CD4-positive, alpha-beta T cell treated with Interleukin-15 for 4 hours (primary cell): ENCODE data around the gene THUMPD1.
A peak's percentile ranks its signal among the peaks of the same experiment; 100 is the strongest.
"Not testable (repeated sequence)": the region's sequence is repeated elsewhere in the genome, so short reads cannot be mapped to it uniquely, and the experiment has no call there.

Experiments
- DNase-seq: peaks from one replicate; pipeline ENCODE4 v3.0.0-alpha.2; 2020; ENCODE audit warnings: low spot score

The THUMPD1 gene

GRCh38 chr16:20749474-20749873 lies 7.9 kb upstream of the THUMPD1 start:
- no peak for DNase-seq

DNA sequence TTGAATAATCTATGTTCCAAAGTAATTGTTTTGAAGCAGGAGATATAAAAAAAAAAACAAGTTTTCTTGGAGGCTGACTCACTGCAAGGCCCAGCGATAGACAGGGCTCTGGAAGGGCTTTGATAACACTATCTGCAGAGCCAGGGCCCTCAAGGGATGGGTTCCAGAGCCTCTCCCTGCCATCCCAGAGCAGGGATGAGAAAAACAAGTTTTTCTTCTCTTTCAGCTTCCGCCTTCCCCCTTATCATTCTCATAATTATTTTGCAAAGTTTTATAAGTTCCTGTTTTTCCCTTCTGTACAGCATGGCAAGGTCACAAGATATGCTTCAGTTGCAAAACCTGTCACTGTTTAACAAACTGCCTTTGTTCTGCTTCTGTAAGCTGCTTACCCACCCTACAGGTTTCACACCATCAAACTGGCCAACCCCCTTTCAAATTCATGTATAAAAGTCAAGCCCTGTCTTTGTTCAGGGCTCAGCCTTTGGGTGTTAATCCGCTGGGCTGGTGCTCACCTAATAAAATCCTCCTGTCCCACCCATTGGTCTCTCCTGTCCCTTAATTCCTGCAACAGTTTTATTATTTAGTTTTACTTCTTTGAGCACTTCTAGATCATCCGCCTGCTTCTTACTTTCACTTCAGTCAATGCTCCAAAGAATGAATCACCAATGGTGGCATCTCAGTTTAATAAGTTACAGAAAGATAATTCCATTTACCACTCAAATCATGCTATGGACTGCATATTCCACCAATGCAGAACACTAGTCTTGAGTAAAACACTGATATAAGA lies 5.6 kb upstream of the THUMPD1 start:
- no peak for DNase-seq

- DNase-seq = no peak
These were observed 4.8 kb upstream of the THUMPD1 start for GRCh38 chr16:20746461-20746860.

DNA sequence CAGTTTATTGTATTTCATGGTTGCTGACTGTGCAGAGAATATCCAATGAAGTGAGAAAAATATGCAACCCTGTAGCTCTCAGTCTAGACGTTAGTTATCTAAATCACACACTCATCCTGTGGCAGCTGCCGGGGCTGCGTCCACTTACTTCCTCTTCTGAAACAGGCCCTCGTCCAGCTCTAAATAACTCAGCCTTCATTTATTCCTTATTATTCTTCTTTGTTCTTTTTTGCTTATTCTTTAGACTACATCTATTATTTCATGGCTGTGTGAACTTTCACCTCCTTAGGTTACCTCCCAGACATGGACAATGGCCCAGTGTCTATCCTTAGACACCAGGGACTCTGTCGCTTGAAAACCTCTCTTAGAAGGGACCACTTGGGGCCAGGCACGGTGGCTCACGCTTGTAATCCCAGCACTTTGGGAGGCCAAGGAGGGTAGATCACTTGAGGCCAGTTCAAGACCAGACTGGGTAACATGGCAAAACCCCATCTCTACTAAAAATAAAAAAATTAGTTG lies 3.4 kb upstream of the THUMPD1 start:
- no peak for DNase-seq

DNA sequence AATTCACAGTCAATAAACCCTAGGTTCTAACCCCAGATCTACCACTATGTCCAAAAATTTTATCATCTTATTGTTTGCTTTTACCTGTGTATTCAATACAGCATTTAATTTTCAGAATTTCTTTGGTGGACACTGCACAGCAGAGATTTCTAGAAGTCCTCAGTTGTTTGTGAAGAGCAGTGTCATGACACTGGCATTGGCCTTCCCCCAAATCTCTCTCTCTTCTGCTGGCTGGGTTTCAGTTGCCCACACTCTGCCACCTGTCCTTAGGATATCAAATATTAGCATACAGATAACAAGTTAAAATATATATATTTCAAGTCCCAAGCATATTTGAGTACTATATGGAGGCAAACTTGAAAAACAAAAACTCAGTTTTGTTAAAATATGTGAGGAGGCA lies 2.0 kb upstream of the THUMPD1 start:
- no peak for DNase-seq

GRCh38 chr16:20740901-20741521 lies 607 bp downstream of the THUMPD1 start:
- peak; percentile 89 for DNase-seq

DNA sequence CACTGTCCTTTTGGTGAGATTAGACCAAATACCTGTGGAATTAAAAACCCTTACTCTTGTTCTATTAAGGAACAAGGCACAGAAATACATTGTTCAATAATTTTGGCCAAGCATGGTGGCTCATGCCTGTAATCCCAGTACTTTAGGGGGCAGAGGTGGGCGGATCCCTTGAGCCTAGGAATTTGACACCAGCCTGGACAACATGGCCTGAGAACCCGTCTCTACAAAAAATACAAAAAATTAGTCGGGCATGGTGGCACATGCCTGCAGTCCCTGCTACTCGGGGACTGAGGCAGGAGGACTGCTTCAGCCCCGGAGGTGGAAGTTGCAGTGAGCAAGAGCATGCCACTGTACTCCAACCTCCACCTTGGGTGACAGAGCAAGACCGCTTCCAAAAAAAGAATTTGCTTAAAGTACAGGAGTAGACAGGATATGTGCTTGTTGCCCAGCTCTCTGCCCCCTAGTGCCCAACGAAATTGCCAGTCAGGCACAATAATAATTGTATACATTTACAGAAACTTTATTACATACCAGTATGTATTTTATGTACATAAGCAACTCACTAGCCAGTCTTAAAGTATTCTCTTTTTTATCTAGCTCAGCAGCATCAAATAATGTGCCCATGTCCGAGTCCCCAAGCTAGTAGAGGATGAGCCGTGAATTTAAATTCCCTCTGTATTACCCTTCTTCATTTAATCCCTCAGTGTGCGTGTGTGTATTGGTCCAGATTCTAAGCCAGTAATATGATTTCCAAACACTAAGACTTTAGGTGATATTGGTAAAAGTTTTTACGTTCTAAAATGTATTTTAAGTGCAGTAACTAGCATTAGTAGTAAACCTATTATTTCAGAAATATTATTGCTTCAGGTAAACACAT lies 1.4 kb downstream of the THUMPD1 start:
- peak; percentile 9 for DNase-seq

DNA sequence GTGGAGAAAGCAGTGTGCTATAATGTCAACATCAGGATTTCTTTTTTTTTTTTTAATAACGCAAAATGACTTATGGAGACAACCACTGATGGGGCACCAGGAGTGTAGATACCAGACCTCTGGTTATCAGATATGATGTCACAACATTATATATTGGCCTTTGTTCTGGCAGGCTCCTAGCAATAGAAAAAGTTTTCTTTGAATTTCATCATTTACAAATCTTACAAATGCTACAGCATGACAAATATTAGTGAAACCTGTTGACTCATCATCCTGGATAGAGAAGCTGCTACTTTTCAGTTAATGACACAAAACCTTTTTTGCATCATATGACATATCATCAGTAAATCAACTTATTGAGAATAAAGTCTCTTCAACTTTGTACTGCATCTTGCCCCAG lies 6.1 kb downstream of the THUMPD1 start:
- no peak for DNase-seq

DNA sequence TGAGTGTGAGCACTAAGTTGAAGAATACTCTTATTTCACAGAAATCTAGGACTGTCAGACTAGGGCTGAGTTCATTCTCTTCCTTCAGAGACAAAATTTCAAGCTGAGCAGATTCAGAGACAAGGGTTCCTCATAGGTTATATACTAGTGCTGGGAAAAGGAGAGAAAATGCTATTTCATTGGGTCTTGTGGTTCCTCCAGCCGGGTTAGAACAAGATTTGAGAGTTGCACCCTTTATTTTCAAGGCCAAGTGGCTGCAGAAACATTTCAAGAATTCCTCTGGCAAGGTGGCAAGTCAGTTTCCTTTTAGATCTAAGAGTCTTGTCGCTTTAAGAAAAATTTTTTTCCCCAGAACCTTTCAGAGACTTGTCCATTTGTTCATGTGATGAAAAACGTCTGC lies 6.8 kb downstream of the THUMPD1 start:
- DNase-seq = no peak

DNA sequence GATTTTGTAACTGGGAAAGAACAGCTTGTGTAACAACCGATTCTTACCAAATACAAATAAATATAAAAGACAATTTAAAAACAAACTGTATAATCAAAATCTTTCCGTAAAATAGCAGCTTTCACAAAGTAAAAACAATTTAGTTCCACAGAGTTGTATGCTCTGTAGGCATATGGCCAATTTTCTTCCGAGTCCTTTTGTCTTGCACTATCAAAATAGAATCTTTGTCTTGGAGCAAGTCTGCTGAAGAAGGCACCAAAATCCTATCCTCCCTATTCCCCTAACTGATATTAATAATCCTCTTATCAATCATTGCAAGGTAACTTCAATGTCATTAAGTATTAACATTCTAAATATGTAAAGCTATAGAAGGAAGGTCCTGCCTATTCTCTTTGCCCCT lies 7.6 kb downstream of the THUMPD1 start:
- DNase-seq = no peak

GRCh38 chr16:20729141-20729540 lies 12.5 kb downstream of the THUMPD1 start:
- no peak for DNase-seq

DNA sequence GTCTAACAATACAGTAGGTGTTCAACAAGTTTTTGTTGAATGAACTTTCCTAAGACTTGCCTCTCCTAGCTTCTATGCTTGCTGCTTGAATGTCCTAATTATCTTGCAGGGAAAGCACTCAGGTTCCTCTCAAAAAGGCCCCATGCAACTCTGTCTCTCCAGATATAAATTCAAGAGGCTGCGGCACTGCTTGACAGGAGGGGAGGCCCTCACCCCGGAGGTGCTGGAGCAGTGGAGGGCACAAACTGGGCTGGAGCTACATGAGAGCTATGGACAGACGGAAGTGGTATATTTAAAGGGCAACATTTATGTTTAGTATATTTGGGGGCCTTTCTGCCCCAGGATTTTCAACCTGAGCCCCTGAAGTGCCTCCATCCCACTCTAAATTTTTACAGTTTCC lies 14.4 kb downstream of the THUMPD1 start:
- DNase-seq = no peak

- DNase-seq = no peak
These were observed 15.0 kb downstream of the THUMPD1 start for GRCh38 chr16:20726661-20727060.

DNA sequence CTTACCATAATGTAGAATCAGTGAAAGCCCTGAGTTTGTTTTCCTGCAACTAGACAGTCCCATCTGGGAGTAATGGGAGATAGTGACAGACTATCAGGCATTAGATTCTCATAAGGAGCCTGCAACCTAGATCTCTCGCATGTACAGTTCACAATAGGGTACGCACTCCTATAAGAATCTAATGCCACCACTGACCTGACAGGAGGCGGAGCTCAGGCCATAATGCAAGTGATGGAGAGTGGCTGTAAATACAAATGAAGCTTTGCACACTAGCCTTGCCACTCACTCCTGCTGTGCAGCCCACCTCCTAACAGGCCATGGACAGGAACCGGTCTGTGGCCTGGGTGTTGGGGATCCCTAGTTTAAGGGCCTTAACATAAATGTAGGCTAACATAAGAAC lies 21.4 kb downstream of the THUMPD1 start:
- DNase-seq = no peak

DNA sequence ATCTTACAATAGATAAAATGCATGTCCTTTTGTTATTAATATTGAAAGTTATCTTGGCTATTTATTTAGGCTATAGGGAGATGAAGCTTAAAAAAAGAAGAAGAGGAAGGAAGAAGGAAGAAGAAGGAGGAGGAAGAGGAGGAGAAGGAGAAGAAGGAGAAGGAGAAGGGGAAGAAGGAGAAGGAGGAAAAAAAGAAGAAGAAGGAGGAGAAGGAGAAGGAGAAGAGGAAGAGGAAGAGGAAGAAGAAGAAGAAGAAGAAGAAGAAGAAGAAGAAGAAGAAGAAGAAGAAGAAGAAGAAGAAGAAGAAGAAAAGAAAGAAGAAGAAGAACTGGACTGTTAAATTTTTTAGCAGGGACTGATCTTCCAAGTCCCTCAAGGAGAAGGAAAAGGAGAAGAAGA lies 23.9 kb downstream of the THUMPD1 start:
- not testable (repeated sequence) for DNase-seq

DNA sequence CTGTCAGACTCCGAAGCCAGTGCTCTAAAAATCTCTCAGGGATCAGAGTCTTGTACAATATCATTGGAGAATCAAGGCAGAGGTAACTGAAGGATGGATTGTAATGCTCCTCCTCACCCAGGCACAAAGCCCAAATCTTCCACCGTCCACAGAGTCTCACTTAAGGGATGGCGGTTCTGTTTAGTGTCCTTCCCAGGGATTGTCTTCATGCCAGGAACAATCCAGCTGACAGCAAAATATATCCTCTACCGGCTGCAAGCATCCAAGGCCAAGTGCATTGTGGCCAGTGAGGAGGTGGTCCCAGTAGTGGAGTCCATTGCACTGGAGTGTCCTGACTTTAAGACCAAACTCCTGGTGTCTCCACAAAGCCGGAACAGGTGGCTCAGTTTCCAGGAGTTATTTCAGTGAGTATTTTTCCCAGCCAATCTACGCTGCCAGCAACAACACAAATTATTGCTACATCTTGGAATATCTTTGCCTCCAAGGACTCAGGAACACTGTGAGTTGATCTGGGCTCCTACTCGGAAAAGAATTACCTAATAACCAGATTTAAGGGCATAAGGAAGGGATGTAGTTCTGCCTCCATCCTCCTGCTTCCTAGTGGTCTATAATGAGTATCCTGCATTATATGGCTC lies 30.2 kb downstream of the THUMPD1 start:
- DNase-seq = no peak

DNA sequence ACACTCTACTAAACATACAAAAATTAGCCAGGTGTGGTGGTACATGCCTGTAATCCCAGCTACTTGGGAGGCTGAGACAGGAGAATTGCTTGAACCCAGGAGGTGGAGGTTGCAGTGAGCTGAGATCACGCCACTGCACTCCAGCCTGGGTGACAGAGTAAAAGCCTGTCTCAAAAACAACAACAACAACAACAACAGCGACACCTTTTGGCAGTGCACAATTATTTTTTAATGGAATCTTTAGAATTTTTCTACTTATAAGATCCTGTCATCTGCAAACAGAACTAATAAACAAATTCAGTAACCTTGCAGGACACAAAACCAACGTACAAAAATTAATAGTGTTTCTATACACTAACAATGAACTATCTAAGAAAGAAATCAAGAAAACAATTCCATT lies 33.5 kb downstream of the THUMPD1 start:
- DNase-seq = not testable (repeated sequence)

DNA sequence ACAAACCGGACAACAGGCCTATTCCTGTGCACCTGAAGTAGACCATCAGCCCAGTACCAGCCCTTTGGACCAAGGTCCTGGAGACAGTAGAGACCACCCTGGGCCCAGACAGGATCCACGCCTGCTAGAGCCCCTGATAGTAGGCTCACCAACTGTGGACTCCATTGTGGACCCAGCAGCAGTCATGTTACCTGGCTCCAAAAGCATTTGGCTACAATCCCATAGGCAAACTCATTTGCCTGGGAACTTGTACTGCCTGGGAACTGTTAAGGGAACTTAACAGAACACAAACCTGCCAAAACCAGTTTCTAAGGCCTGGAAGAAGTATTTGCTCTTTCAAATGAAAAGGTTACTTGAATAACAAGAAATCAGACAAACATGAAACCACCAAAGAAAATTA lies 34.2 kb downstream of the THUMPD1 start:
- DNase-seq = no peak

DNA sequence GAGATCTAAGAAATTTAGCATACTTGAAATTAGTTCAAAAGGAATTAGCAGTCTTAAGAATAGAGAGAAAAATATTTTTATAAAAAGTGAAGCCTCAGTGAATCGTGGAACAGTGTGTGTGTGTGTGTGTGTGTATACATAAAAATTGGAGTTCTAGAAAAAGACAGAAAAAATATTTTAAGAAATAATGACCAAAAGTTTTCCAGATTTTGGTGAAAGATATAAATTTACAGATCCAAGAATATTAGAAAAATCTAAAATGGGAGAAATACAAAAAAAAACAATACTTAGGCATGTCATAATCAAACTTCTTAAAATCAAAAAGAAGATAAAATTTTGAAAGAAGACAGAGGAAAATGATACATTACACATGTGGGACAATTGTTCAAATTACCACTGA lies 35.6 kb downstream of the THUMPD1 start:
- not testable (repeated sequence) for DNase-seq

DNA sequence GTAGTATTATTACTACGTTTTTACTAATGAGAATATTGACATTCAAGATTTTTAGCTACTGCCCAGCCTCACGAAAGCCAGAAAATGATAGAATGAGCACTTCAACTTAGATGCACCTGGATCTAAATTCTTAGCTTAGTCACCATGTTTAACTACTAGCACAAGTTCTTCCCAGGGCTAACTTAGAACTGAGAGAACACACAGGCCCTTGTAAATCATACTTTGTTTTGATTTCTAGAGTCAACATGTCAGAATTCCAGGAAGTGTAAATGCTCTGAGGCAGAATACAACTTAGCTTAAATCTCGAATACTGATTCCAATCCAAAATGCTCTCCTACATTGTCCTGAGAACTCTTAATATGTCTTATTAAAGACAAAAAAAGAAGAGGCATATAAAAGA lies 37.3 kb downstream of the THUMPD1 start:
- DNase-seq = no peak

GRCh38 chr16:20701692-20702091 lies 39.9 kb downstream of the THUMPD1 start:
- not testable (repeated sequence) for DNase-seq

DNA sequence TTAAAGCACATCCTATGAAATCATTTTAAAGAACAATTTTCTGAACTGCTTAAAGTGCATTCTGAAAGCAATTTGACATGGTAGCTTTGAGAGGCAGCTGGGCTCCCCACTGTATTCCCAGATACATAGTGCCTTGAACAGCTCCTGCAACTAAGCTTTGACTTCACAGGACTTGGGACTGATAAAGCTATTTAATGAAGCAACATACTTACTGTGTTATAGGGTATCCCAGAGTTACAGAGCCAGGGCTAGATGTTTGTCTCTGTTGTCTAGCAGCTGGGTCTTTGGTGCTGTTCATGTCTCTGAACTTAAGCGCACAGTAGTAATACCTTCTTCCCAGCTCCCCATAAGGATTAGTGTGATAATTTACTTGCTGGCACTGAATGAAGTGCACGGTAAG lies 45.0 kb downstream of the THUMPD1 start:
- DNase-seq = no peak
